Kidney epithelial cell (primary cell): Measurements from ENCODE around the gene OGG1. TPM values are rescaled to one million over a fixed set of nuclear protein-coding genes. Genes with fewer than 3 reads are reported as not detected.

Experiments
- DNase-seq: peaks from one replicate; pipeline ENCODE4 v3.0.0-alpha.2; 2010; ENCODE audit warnings: low read depth
- H3K27me3 ChIP-seq: 2 replicates; pipeline ENCODE4 v1.6.0; 2011; ENCODE audit warnings: low read length; ENCODE audit not compliant: control insufficient read depth, insufficient read depth
- H3K36me3 ChIP-seq: 2 replicates; pipeline ENCODE4 v1.5.1; 2011; ENCODE audit warnings: low read length; ENCODE audit not compliant: control insufficient read depth, insufficient read depth
- H3K4me3 ChIP-seq: 2 replicates; pipeline ENCODE4 v1.5.1; 2011; ENCODE audit warnings: low read depth, mild to moderate bottlenecking, control low read depth, low read length
- total RNA-seq: library from RNA; depleted of rRNA; stranded (reverse); fragments of >200 nt; gene quantifications from 2 replicates; pipeline ENCODE4 v1.2.3, GENCODE V29; 2015
- TF ChIP-seq, protein P1 (sequence below): IDR thresholded peaks from 2 replicates; pipeline ENCODE4 v1.5.1; 2011; ENCODE audit warnings: mild to moderate bottlenecking, moderate library complexity, low read length, control low read depth, inconsistent platforms; ENCODE audit not compliant: insufficient read depth, poor library complexity, severe bottlenecking

OGG1 gene
- total RNA-seq, 1 donor from 2014 or later, result 23.9 TPM

DNA sequence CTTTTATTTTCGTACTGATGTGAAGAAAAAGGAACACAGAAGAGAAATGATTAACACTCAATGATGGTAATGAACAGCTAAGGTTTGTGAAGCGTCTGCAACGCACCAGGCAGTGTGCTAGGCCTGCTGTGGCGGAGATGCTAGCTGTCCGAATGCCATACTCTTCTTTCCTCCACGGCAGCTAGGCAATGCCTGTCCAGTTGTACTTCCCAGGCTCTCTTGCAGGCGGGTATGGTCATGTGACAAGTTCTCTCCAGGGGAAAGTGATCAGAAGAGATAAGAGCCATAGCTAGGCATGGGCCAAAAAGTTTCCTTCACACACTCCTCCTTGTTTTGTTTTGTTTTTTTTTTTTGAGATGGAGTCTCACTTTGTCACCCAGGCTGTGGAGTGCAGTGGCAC is 35.9 kb downstream of the OGG1 start:
- TF ChIP-seq, protein P1, sequence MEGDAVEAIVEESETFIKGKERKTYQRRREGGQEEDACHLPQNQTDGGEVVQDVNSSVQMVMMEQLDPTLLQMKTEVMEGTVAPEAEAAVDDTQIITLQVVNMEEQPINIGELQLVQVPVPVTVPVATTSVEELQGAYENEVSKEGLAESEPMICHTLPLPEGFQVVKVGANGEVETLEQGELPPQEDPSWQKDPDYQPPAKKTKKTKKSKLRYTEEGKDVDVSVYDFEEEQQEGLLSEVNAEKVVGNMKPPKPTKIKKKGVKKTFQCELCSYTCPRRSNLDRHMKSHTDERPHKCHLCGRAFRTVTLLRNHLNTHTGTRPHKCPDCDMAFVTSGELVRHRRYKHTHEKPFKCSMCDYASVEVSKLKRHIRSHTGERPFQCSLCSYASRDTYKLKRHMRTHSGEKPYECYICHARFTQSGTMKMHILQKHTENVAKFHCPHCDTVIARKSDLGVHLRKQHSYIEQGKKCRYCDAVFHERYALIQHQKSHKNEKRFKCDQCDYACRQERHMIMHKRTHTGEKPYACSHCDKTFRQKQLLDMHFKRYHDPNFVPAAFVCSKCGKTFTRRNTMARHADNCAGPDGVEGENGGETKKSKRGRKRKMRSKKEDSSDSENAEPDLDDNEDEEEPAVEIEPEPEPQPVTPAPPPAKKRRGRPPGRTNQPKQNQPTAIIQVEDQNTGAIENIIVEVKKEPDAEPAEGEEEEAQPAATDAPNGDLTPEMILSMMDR, result no peak
- no peak for DNase-seq
- H3K36me3 ChIP-seq, result peaks cover 9% of the 10 kb centered on the region
- H3K4me3 ChIP-seq, result no peak overlapping the region
- H3K27me3 ChIP-seq, result no peaks in the 10 kb centered on the region

DNA sequence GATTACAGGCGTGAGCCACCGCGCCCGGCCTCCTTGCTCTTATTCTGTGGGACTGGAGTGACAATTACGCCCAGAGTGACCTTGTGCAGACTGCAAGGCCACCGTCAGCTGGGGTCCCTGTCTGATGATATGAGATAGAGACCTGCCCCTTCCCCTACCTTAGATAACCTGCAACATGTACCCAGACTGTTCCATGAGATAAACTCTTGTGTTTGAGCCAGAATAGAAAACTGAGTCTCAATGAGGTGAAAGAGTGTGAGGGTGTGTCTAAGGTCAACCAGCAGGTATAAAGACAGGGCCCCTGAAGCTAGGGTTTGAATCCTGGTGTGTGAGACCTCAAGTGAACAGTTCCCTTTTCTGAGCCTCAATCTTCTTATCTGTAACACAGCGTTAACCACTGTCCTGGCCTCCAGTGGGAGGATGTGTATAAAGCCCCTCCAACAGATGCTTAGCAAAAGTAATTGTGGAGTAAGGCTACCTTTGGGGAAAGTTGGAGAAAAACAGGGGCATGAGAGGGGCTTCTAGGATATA is 36.5 kb downstream of the OGG1 start:
- no peaks in the 10 kb centered on the region for H3K27me3 ChIP-seq
- H3K36me3 ChIP-seq, result peaks cover 9% of the 10 kb centered on the region
- H3K4me3 ChIP-seq, result no peak overlapping the region
- TF ChIP-seq, protein P1, result no peak
- DNase-seq, result no peak

DNA sequence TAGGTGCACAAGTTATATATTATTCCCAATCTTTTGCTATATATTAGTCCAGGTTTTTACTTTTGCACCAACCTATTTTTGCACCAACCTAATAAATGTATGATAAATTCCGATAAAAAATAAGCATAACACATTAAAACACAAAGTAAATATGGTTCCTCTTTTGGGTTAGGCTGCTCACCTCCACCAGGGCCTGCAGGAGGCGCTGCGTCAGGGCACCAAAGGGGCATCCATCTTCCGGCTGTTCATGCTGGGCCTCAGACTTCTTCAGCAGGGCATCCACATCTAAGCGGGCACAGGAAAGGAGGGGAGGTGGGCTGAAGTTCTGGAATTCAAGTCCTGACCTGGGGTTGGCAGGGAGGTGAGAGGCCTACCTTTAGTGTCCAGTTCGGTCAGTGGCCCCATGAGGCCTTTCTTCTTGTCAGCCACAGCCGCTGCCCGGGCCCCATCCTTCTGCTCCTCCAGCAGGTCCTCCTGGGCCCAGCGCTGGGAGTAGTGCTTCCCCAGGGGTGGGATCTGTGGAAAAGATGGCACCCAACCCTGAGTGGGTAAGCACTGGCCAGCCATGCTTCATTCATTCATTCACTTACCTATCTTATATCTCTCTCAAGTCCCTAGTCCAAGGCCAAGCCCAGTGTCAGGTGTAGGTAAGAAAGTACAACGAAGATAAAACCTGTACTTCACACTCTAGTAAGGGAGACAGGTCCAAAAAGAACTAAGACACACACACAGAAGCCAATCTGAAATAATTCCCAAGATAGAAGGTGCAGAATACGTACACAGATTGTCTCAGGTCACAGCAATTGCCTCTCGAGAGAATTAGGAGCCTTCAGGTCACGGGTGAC is 37.3 kb downstream of the OGG1 start:
- Histone ChIP-seq H3K27me3 (no peaks in the 10 kb centered on the region), H3K4me3 (no peak overlapping the region), H3K36me3 (peaks cover 7% of the 10 kb centered on the region)
- no peak for DNase-seq
- TF ChIP-seq, protein P1, result peak; percentile 47

DNA sequence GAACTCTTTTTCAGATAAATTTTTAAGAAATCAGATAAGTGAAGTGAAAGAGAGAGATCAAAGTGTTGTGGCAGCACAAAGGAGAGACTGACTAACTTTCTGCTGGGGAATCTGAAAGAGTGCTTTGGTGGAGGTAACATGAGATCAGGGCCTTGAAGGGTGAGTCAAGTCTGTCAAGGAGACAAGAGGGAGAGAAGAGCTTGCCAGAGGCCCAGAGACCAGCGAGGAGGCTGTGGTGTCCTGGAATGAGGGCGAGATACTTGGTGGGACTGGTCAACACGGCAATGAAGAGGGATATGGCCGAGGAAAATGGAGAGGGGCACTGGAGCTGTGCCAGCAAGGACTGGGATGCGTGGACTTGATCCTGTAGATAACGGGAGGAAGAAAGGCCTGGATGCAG is 38.0 kb downstream of the OGG1 start:
- no peak for DNase-seq
- no peak overlapping the region for H3K4me3 ChIP-seq
- TF ChIP-seq, protein P1, result no peak
- peaks cover 7% of the 10 kb centered on the region for H3K36me3 ChIP-seq
- no peaks in the 10 kb centered on the region for H3K27me3 ChIP-seq

DNA sequence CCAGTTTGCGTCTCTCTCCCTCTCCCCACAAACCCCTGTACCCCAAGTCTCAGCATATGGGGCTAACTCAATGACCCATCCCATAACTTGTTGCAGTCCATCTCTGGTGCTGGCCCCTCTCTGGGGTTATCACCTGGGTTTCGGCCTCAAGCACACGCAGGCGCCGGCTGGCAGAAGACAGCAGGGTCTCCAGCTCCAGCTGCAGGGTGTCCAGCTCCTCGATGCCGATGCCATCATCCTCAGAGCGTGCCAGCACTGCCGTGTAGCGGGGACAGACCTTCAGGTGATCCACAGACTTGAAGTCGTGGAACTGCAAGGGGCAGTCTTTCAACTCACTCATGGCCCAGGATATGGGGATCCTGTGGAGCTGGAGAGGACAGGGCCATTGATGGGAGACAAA is 41.4 kb downstream of the OGG1 start:
- TF ChIP-seq, protein P1, result no peak
- H3K4me3 ChIP-seq, result no peak overlapping the region
- H3K36me3 ChIP-seq, result peaks cover 5% of the 10 kb centered on the region
- no peaks in the 10 kb centered on the region for H3K27me3 ChIP-seq
- no peak for DNase-seq
